GM12891 (cell line): ENCODE results near the gene MOB3B.

Source experiments
- PAX5 ChIP-seq: IDR thresholded peaks from 2 replicates; pipeline ENCODE4 v1.6.1; 2011; ENCODE audit warnings: low read length, moderate library complexity, mild to moderate bottlenecking; ENCODE audit not compliant: insufficient read depth, severe bottlenecking
- POLR2A ChIP-seq: IDR thresholded peaks from 2 replicates; pipeline ENCODE4 v1.6.1; 2011; ENCODE audit warnings: low read depth, low read length, control low read depth
- POLR2AphosphoS5 ChIP-seq: IDR thresholded peaks from 2 replicates; pipeline ENCODE4 v1.6.1; 2011; ENCODE audit warnings: low read depth, low read length, control low read depth
- TAF1 ChIP-seq: IDR thresholded peaks from 2 replicates; pipeline ENCODE4 v1.6.1; 2011; ENCODE audit warnings: low read depth, low read length, control low read depth

GRCh38 chr9:27447031-27447683 is 82.5 kb downstream of the MOB3B start:
- TF ChIP-seq POLR2A = no peak
- TF ChIP-seq TAF1 = no peak
- no peak for TF ChIP-seq POLR2AphosphoS5
- no peak for TF ChIP-seq PAX5
